ENCODE data around the gene SNCB.

DNA sequence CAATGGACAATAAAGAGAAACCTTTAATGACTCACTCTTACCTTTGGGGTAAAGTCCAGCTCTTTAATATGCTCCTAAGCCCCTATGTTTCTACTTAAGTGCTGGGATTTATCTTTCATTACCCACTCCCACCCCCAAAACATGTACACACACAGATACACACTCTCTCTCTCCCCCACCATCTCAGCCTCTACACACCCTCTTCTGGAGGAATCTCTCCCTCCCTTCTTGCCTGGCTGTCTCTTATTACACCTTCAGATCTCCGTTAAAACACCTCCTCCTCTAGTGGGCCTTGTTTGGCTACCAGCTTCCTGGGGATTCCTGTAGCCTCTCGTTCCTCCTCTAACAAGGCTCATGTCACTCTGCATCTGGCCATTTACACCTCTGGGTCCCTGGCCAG, 27.2 kb downstream of the SNCB start:
- no peak for TF ChIP-seq POLR2A (IDR thresholded peaks at IDR 0.05)
- TF ChIP-seq, protein P1, sequence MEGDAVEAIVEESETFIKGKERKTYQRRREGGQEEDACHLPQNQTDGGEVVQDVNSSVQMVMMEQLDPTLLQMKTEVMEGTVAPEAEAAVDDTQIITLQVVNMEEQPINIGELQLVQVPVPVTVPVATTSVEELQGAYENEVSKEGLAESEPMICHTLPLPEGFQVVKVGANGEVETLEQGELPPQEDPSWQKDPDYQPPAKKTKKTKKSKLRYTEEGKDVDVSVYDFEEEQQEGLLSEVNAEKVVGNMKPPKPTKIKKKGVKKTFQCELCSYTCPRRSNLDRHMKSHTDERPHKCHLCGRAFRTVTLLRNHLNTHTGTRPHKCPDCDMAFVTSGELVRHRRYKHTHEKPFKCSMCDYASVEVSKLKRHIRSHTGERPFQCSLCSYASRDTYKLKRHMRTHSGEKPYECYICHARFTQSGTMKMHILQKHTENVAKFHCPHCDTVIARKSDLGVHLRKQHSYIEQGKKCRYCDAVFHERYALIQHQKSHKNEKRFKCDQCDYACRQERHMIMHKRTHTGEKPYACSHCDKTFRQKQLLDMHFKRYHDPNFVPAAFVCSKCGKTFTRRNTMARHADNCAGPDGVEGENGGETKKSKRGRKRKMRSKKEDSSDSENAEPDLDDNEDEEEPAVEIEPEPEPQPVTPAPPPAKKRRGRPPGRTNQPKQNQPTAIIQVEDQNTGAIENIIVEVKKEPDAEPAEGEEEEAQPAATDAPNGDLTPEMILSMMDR (IDR thresholded peaks at IDR 0.05): no peak

Data from vagina (tissue), 2 donors.